ENCODE results near the gene A1BG. TPM values are rescaled to one million over a fixed set of nuclear protein-coding genes. Genes with fewer than 3 reads are reported as not detected.

Gene A1BG
- total RNA-seq, 1 donor from 2014 or later = 53.8 TPM

- Mint-ChIP-seq H3K27ac (ENCODE audit: unreplicated experiment) (no peak overlapping the region), H3K9me3 (ENCODE audit: low read depth) (no peaks in the 10 kb centered on the region), H3K4me1 (ENCODE audit: low read depth) (peaks cover under 1% of the 10 kb centered on the region), H3K36me3 (ENCODE audit: low read depth) (peaks cover 4% of the 10 kb centered on the region), H3K27me3 (ENCODE audit: low read depth) (no peaks in the 10 kb centered on the region), H3K4me3 (ENCODE audit: unreplicated experiment) (no peak overlapping the region)
- TF ChIP-seq CTCF (IDR thresholded peaks at IDR 0.05) = no peak
- DNase-seq (ENCODE audit: low spot score) = peak; percentile 92
These were observed 2.8 kb upstream of the A1BG start for GRCh38 chr19:58355908-58356765.

GRCh38 chr19:58355215-58355796 lies 2.0 kb upstream of the A1BG start:
- H3K9me3 Mint-ChIP-seq (ENCODE audit: low read depth) = no peaks in the 10 kb centered on the region
- H3K4me1 Mint-ChIP-seq (ENCODE audit: low read depth) = no peaks in the 10 kb centered on the region
- DNase-seq (ENCODE audit: low spot score) = peak; percentile 25
- H3K36me3 Mint-ChIP-seq (ENCODE audit: low read depth) = peaks cover 4% of the 10 kb centered on the region
- no peaks in the 10 kb centered on the region for H3K27me3 Mint-ChIP-seq (ENCODE audit: low read depth)
- H3K4me3 Mint-ChIP-seq (ENCODE audit: unreplicated experiment) = no peak overlapping the region
- TF ChIP-seq CTCF (IDR thresholded peaks at IDR 0.05) = no peak
- H3K27ac Mint-ChIP-seq (ENCODE audit: unreplicated experiment) = no peak overlapping the region

DNA sequence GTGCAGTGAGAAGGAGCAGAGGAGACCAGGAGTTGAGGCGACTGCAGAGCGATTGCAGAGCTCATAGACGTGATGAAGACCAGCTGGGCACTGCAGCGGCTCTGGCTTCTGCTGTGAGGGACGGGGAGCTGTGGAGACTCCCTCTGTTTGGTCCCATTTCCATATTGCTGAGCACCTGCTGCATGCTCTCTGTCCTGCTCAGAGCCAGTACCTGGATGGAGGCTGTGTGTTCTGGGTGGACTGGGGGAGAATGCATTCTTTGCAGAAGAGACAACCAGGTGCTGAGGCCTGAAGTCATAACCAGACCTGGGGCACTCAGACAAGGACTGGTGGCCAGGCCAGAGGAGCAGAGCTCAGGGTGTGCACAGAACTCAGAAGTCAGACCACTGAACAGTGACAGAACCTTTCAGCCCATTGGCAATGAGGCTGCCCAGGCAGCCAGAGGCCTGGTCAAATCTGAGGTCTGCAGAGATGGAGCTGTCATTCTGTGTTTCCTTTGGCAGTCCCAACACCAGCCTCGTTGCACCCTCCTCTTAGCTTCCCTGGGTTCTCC lies 1.3 kb upstream of the A1BG start:
- Mint-ChIP-seq H3K27me3 (ENCODE audit: low read depth) (no peaks in the 10 kb centered on the region), H3K36me3 (ENCODE audit: low read depth) (peaks cover 6% of the 10 kb centered on the region), H3K27ac (ENCODE audit: unreplicated experiment) (no peak overlapping the region), H3K9me3 (ENCODE audit: low read depth) (no peaks in the 10 kb centered on the region), H3K4me1 (ENCODE audit: low read depth) (peaks cover 3% of the 10 kb centered on the region), H3K4me3 (ENCODE audit: unreplicated experiment) (no peak overlapping the region)
- TF ChIP-seq CTCF (IDR thresholded peaks at IDR 0.05) = no peak
- DNase-seq (ENCODE audit: low spot score) = peak; percentile 52

GRCh38 chr19:58353717-58354477 lies 605 bp upstream of the A1BG start:
- Mint-ChIP-seq H3K4me1 (ENCODE audit: low read depth) (peaks cover 9% of the 10 kb centered on the region), H3K27me3 (ENCODE audit: low read depth) (no peaks in the 10 kb centered on the region), H3K36me3 (ENCODE audit: low read depth) (peaks cover 8% of the 10 kb centered on the region), H3K4me3 (ENCODE audit: unreplicated experiment) (no peak overlapping the region), H3K27ac (ENCODE audit: unreplicated experiment) (no peak overlapping the region), H3K9me3 (ENCODE audit: low read depth) (no peaks in the 10 kb centered on the region)
- DNase-seq (ENCODE audit: low spot score) = peak; percentile 62
- no peak for TF ChIP-seq CTCF (IDR thresholded peaks at IDR 0.05)

All from chondrocyte (in vitro differentiated cells).